Liver (tissue), 9 donors: Measurements from ENCODE around the gene ERAP2. TPM values are rescaled to one million over a fixed set of nuclear protein-coding genes. Genes with fewer than 3 reads are reported as not detected.

Source experiments
- DNase-seq: peaks from one replicate; pipeline ENCODE4 v3.0.0-alpha.2; 2017; ENCODE audit warnings: low spot score
- H3K27ac ChIP-seq, 2 donors: one replicate each; pipeline ENCODE4 v1.7.0; 2013; ENCODE audit warnings: inconsistent platforms in 2 of 2, low read length in 2 of 2, control low read depth in 1 of 2, low read depth in 1 of 2, mild to moderate bottlenecking in 1 of 2
- H3K27me3 ChIP-seq, 4 donors: one replicate each; pipeline versions ENCODE4 v1.6.1 to v1.7.0; 2013; ENCODE audit warnings: low read length in 3 of 4, inconsistent platforms in 1 of 4, mild to moderate bottlenecking in 1 of 4, moderate library complexity in 1 of 4; ENCODE audit not compliant: control insufficient read depth in 4 of 4, insufficient read depth in 4 of 4
- H3K36me3 ChIP-seq, 4 donors: one replicate each; pipeline versions ENCODE4 v1.6.1 to v1.7.0; 2013; ENCODE audit warnings: low read length in 3 of 4, mild to moderate bottlenecking in 3 of 4, low read depth in 1 of 4, moderate library complexity in 1 of 4; ENCODE audit not compliant: control insufficient read depth in 4 of 4, insufficient read depth in 3 of 4
- H3K4me1 ChIP-seq, 4 donors: one replicate each; pipeline versions ENCODE4 v1.6.1 to v1.7.0; 2013; ENCODE audit warnings: low read length in 3 of 4, mild to moderate bottlenecking in 3 of 4, moderate library complexity in 1 of 4; ENCODE audit not compliant: control insufficient read depth in 4 of 4, insufficient read depth in 4 of 4
- H3K4me3 ChIP-seq, 3 donors: one replicate each; pipeline versions ENCODE4 v1.6.1 to v1.7.0; 2013; ENCODE audit warnings: low read length in 3 of 3, control low read depth in 1 of 3, low read depth in 1 of 3, mild to moderate bottlenecking in 1 of 3
- H3K9ac ChIP-seq, 2 donors: one replicate each; pipeline ENCODE4 v1.7.0; 2013; ENCODE audit warnings: low read length in 2 of 2, mild to moderate bottlenecking in 2 of 2, moderate library complexity in 2 of 2, control low read depth in 1 of 2, low read depth in 1 of 2
- H3K9me3 ChIP-seq, 4 donors: one replicate each; pipeline versions ENCODE4 v1.6.1 to v1.7.0; 2013; ENCODE audit warnings: low read length in 3 of 4; ENCODE audit not compliant: control insufficient read depth in 4 of 4
- FOXA2 ChIP-seq: IDR thresholded peaks from 2 replicates; pipeline ENCODE4 v1.6.1; 2016; ENCODE audit warnings: antibody characterized with exemption
- GABPA ChIP-seq, 2 donors: IDR thresholded peaks in 1 of 2; conservative IDR thresholded peaks in 1 of 2; 2 replicates each; pipeline ENCODE4 v1.6.1; 2016; ENCODE audit warnings: antibody characterized with exemption in 2 of 2, mild to moderate bottlenecking in 1 of 2, moderate library complexity in 1 of 2
- HNF4A ChIP-seq, 2 donors: conservative IDR thresholded peaks; 2 replicates each; pipeline ENCODE4 v1.6.1; 2016; ENCODE audit warnings: antibody characterized with exemption in 2 of 2, mild to moderate bottlenecking in 2 of 2
- HNF4G ChIP-seq: IDR thresholded peaks from 2 replicates; pipeline ENCODE4 v1.6.1; 2016; ENCODE audit warnings: antibody characterized with exemption
- JUND ChIP-seq, 2 donors: IDR thresholded peaks; 2 replicates each; pipeline ENCODE4 v1.6.1; 2016; ENCODE audit warnings: antibody characterized with exemption in 2 of 2
- NR2F2 ChIP-seq: IDR thresholded peaks from 2 replicates; pipeline ENCODE4 v1.6.1; 2016; ENCODE audit warnings: antibody characterized with exemption
- RAD21 ChIP-seq, 2 donors: IDR thresholded peaks; 2 replicates each; pipeline ENCODE4 v1.6.1; 2016; ENCODE audit warnings: antibody characterized with exemption in 2 of 2, mild to moderate bottlenecking in 2 of 2
- RXRA ChIP-seq, 2 donors: IDR thresholded peaks; 2 replicates each; pipeline ENCODE4 v1.6.1; 2017 to 2018; ENCODE audit warnings: antibody characterized with exemption in 2 of 2, mild to moderate bottlenecking in 1 of 2
- SP1 ChIP-seq: IDR thresholded peaks from 2 replicates; pipeline ENCODE4 v1.6.1; 2018; ENCODE audit warnings: antibody characterized with exemption, mild to moderate bottlenecking
- WGBS: extraction: QIAGEN DNeasy Blood & Tissue Kit; methylation state at CpG from one replicate; pipeline ENCODE4 v1.1.7; 2013; 5-methylcytosine and 5-hydroxymethylcytosine counted together
- polyA plus RNA-seq, 2 donors: library from polyadenylated mRNA; stranded (reverse) in 1 of 2; unstranded in 1 of 2; fragments of 200-250 nt in 1 of 2; fragments of >200 nt in 1 of 2; fragmentation: Nextera tagmentation in 1 of 2; extraction: Ambion mirVana in 1 of 2; gene quantifications; one replicate each; pipeline versions ENCODE4 v1.2.1 to v1.2.3, GENCODE V29; 2013 to 2015
- total RNA-seq, 2 donors: library from RNA; depleted of rRNA; stranded (reverse); fragments of >200 nt; gene quantifications; one replicate each; pipeline ENCODE4 v1.2.3, GENCODE V29; 2014
- TF ChIP-seq, protein P1 (sequence below): IDR thresholded peaks from 2 replicates; pipeline ENCODE4 v1.6.1; 2016; ENCODE audit warnings: antibody characterized with exemption
- TF ChIP-seq, protein P2 (sequence below): IDR thresholded peaks from 2 replicates; pipeline ENCODE4 v1.6.1; 2016; ENCODE audit warnings: antibody characterized with exemption
- TF ChIP-seq, protein P3 (sequence below): IDR thresholded peaks from 2 replicates; pipeline ENCODE4 v1.6.1; 2016; ENCODE audit warnings: antibody characterized with exemption
- TF ChIP-seq, protein P4 (sequence below): IDR thresholded peaks from 2 replicates; pipeline ENCODE4 v1.6.1; 2016; ENCODE audit warnings: antibody characterized with exemption, mild to moderate bottlenecking
- TF ChIP-seq, protein P5 (sequence below): fragments of 150-350 bp; IDR thresholded peaks from 2 replicates; pipeline ENCODE4 v1.5.1; 2017; ENCODE audit warnings: improper control_type of control experiment, low read depth, low read length; ENCODE audit not compliant: missing input control
- donor health status: healthy.
- donor health status: healthy.
- donor health status: healthy.
- donor health status: healthy.
- donor health status: healthy.

Gene ERAP2
- total and polyA plus RNA-seq, 4 donors, result 1.8 to 15.5 (median 10.7) TPM

DNA sequence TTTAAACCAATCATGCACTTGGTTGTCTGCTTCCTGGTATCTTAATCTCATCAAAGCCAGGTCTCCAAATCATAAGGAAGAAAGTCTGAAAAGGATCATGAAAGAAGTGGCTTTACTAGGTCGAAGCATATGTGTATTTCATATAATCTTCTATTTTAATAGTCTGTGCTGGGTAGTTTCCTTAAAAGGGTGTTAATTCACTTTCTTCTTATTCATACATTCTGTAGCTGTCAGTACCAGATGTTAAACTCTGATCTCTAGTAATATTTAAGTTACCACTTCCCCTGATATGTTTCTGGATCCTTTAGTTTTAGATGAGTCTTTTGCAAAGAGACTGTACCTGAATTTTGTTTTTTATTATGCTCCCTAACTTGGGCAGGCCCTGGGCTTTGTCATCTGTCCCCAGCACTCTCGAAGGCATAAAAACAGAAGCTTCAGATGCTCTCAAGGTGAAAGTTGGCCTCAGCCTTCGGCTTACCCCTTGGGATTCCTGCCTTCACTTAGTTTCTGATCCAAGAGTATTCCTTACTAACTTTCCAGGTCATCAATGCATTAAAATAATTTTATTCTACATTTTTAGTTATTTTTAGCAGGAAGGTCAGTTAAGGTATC, 44.5 kb downstream of the ERAP2 start:
- Histone ChIP-seq H3K27ac (no peak overlapping the region), H3K4me1 (no peaks in the 10 kb centered on the region), H3K9me3 (no peaks in the 10 kb centered on the region), H3K27me3 (no peaks in the 10 kb centered on the region), H3K36me3 (peaks cover 2 to 7% (median 4%) of the 10 kb centered on the region in 4 donors), H3K4me3 (no peak overlapping the region), H3K9ac (no peak overlapping the region)
- TF ChIP-seq RAD21 (IDR thresholded peaks at IDR 0.05), result no peak
- TF ChIP-seq, protein P1, sequence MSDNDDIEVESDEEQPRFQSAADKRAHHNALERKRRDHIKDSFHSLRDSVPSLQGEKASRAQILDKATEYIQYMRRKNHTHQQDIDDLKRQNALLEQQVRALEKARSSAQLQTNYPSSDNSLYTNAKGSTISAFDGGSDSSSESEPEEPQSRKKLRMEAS, result no peak
- 93% methylated on average over 3 of the region's 3 CpGs for WGBS
- no peak for DNase-seq

DNA sequence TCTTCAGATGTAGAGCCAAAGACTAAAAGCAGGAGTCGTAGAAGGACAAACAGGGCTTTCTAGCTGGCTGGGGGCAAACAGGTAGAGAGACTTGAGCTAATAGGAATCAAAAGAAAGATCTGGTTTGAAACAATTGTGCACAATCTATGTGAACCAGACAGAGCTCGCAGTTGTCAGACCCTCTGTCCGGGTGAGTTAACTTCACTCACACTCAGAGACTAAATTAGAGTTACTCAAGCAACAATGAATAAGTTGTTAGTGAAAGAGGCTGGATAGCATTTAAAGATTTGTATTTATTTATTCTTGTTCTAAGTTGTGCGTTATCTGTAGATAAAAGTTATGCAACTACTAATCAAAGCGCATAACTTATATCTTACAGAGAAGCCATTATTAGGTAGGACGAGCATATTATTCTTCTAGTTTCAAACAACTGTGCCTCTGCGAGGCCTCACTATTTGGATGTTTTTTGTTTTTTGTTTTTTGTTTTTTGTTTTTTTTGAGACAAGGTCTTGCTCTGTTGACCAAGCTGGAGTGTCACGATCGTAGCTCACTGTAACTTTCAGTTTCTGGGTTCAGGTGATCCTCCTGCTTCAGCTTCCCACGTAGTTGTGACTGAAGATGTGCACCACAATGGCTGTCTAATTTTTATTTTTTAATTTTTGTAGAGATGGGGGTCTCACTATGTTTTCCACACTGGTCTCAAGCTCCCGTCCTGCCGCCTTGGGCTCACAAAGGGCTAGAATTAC, 46.4 kb downstream of the ERAP2 start:
- H3K4me1 ChIP-seq, result no peaks in the 10 kb centered on the region
- H3K27me3 ChIP-seq, result no peaks in the 10 kb centered on the region
- peaks cover 0 to 3% (median 0%) of the 10 kb centered on the region in 4 donors for H3K9me3 ChIP-seq
- H3K27ac ChIP-seq, result no peak overlapping the region
- peaks cover 0 to 7% (median 3%) of the 10 kb centered on the region in 4 donors for H3K36me3 ChIP-seq
- H3K4me3 ChIP-seq, result no peak overlapping the region
- WGBS, result 93% methylated on average over 12 of the region's 12 CpGs
- no peak for DNase-seq
- TF ChIP-seq, protein P2, sequence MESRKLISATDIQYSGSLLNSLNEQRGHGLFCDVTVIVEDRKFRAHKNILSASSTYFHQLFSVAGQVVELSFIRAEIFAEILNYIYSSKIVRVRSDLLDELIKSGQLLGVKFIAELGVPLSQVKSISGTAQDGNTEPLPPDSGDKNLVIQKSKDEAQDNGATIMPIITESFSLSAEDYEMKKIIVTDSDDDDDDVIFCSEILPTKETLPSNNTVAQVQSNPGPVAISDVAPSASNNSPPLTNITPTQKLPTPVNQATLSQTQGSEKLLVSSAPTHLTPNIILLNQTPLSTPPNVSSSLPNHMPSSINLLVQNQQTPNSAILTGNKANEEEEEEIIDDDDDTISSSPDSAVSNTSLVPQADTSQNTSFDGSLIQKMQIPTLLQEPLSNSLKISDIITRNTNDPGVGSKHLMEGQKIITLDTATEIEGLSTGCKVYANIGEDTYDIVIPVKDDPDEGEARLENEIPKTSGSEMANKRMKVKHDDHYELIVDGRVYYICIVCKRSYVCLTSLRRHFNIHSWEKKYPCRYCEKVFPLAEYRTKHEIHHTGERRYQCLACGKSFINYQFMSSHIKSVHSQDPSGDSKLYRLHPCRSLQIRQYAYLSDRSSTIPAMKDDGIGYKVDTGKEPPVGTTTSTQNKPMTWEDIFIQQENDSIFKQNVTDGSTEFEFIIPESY, result no peak
- TF ChIP-seq GABPA (IDR thresholded peaks at IDR 0.05 in 1 of 2, conservative IDR thresholded peaks at IDR 0.05 in 1 of 2), result no peak
- TF ChIP-seq RAD21 (IDR thresholded peaks at IDR 0.05), result no peak
- TF ChIP-seq, protein P3, sequence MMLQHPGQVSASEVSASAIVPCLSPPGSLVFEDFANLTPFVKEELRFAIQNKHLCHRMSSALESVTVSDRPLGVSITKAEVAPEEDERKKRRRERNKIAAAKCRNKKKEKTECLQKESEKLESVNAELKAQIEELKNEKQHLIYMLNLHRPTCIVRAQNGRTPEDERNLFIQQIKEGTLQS, result no peak
- TF ChIP-seq FOXA2, result no peak
- TF ChIP-seq JUND (IDR thresholded peaks at IDR 0.05), result no peak
- no peak for TF ChIP-seq HNF4A (conservative IDR thresholded peaks at IDR 0.05)
- TF ChIP-seq, protein P4, sequence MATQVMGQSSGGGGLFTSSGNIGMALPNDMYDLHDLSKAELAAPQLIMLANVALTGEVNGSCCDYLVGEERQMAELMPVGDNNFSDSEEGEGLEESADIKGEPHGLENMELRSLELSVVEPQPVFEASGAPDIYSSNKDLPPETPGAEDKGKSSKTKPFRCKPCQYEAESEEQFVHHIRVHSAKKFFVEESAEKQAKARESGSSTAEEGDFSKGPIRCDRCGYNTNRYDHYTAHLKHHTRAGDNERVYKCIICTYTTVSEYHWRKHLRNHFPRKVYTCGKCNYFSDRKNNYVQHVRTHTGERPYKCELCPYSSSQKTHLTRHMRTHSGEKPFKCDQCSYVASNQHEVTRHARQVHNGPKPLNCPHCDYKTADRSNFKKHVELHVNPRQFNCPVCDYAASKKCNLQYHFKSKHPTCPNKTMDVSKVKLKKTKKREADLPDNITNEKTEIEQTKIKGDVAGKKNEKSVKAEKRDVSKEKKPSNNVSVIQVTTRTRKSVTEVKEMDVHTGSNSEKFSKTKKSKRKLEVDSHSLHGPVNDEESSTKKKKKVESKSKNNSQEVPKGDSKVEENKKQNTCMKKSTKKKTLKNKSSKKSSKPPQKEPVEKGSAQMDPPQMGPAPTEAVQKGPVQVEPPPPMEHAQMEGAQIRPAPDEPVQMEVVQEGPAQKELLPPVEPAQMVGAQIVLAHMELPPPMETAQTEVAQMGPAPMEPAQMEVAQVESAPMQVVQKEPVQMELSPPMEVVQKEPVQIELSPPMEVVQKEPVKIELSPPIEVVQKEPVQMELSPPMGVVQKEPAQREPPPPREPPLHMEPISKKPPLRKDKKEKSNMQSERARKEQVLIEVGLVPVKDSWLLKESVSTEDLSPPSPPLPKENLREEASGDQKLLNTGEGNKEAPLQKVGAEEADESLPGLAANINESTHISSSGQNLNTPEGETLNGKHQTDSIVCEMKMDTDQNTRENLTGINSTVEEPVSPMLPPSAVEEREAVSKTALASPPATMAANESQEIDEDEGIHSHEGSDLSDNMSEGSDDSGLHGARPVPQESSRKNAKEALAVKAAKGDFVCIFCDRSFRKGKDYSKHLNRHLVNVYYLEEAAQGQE, result no peak
- no peak for TF ChIP-seq HNF4G
- TF ChIP-seq NR2F2, result no peak
- TF ChIP-seq, protein P1, result no peak
- TF ChIP-seq RXRA (IDR thresholded peaks at IDR 0.05), result no peak
- TF ChIP-seq, protein P5, sequence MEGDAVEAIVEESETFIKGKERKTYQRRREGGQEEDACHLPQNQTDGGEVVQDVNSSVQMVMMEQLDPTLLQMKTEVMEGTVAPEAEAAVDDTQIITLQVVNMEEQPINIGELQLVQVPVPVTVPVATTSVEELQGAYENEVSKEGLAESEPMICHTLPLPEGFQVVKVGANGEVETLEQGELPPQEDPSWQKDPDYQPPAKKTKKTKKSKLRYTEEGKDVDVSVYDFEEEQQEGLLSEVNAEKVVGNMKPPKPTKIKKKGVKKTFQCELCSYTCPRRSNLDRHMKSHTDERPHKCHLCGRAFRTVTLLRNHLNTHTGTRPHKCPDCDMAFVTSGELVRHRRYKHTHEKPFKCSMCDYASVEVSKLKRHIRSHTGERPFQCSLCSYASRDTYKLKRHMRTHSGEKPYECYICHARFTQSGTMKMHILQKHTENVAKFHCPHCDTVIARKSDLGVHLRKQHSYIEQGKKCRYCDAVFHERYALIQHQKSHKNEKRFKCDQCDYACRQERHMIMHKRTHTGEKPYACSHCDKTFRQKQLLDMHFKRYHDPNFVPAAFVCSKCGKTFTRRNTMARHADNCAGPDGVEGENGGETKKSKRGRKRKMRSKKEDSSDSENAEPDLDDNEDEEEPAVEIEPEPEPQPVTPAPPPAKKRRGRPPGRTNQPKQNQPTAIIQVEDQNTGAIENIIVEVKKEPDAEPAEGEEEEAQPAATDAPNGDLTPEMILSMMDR, result no peak
- no peak for TF ChIP-seq SP1
- no peak overlapping the region for H3K9ac ChIP-seq
